Stimulated activated CD4-positive, alpha-beta T cell treated with anti-CD3 and anti-CD28 coated beads, Interleukin-12 subunit alpha, Interleukin-12 subunit beta, amount 100 ng/mL, for 24 hours (primary cell): Measurements from ENCODE around the gene FBRSL1.
"Not testable (repeated sequence)": the region's sequence is repeated elsewhere in the genome, so short reads cannot be mapped to it uniquely, and the experiment has no call there.

ENCODE experiments used
- DNase-seq, 2 experiments: peaks; one replicate each; pipeline ENCODE4 v3.0.0-alpha.2; 2020; ENCODE audit warnings: low read depth in 2 of 2

The FBRSL1 gene

GRCh38 chr12:132525833-132526455 lies 36.0 kb downstream of the FBRSL1 start:
- DNase-seq, result no peak

- DNase-seq, result no peak
Measured at GRCh38 chr12:132527186-132527882, 37.4 kb downstream of the FBRSL1 start.

GRCh38 chr12:132527883-132528264 lies 37.9 kb downstream of the FBRSL1 start:
- DNase-seq, result no peak

GRCh38 chr12:132528564-132529106 lies 38.7 kb downstream of the FBRSL1 start:
- no peak for DNase-seq

- no peak for DNase-seq
Measured at GRCh38 chr12:132529156-132529839, 39.3 kb downstream of the FBRSL1 start.

GRCh38 chr12:132529906-132530305 lies 40.0 kb downstream of the FBRSL1 start:
- DNase-seq, result no peak

- no peak for DNase-seq
Measured at GRCh38 chr12:132530447-132530846, 40.5 kb downstream of the FBRSL1 start.

GRCh38 chr12:132530851-132531250 lies 40.9 kb downstream of the FBRSL1 start:
- no peak for DNase-seq

- not testable (repeated sequence) for DNase-seq
Measured at GRCh38 chr12:132532711-132533583, 43.0 kb downstream of the FBRSL1 start.

- DNase-seq, result no peak
Measured at GRCh38 chr12:132533584-132533958, 43.6 kb downstream of the FBRSL1 start.

- DNase-seq, result no peak
Measured at GRCh38 chr12:132534076-132534475, 44.1 kb downstream of the FBRSL1 start.

- no peak for DNase-seq
Measured at GRCh38 chr12:132535019-132535418, 45.1 kb downstream of the FBRSL1 start.

GRCh38 chr12:132536102-132536876 lies 46.3 kb downstream of the FBRSL1 start:
- DNase-seq, result no peak

GRCh38 chr12:132537049-132537448 lies 47.1 kb downstream of the FBRSL1 start:
- no peak for DNase-seq

- no peak for DNase-seq
Measured at GRCh38 chr12:132537836-132538662, 48.1 kb downstream of the FBRSL1 start.

GRCh38 chr12:132538663-132538990 lies 48.7 kb downstream of the FBRSL1 start:
- no peak for DNase-seq

GRCh38 chr12:132539016-132539773 lies 49.2 kb downstream of the FBRSL1 start:
- no peak for DNase-seq

- DNase-seq, result no peak
Measured at GRCh38 chr12:132540436-132540835, 50.5 kb downstream of the FBRSL1 start.

GRCh38 chr12:132541200-132541599 lies 51.2 kb downstream of the FBRSL1 start:
- DNase-seq, result no peak
